Activated CD8-positive, alpha-beta memory T cell treated with anti-CD3 and anti-CD28 coated beads, Interleukin-2, amount 50 U/mL, for 1 hour (primary cell): Measurements from ENCODE around the gene SDC1.

Experiments
- DNase-seq: peaks from one replicate; pipeline ENCODE4 v3.0.0-alpha.2; 2020; ENCODE audit errors: extremely low read depth

The SDC1 gene

GRCh38 chr2:20214566-20215182 lies 10.3 kb downstream of the SDC1 start:
- no peak for DNase-seq

- DNase-seq, result no peak
Measured at GRCh38 chr2:20213651-20214565, 11.0 kb downstream of the SDC1 start.

- DNase-seq, result no peak
Measured at GRCh38 chr2:20212871-20213503, 11.9 kb downstream of the SDC1 start.

GRCh38 chr2:20212459-20212870 lies 12.5 kb downstream of the SDC1 start:
- DNase-seq, result no peak

GRCh38 chr2:20211860-20212458 lies 13.0 kb downstream of the SDC1 start:
- DNase-seq, result no peak

DNA sequence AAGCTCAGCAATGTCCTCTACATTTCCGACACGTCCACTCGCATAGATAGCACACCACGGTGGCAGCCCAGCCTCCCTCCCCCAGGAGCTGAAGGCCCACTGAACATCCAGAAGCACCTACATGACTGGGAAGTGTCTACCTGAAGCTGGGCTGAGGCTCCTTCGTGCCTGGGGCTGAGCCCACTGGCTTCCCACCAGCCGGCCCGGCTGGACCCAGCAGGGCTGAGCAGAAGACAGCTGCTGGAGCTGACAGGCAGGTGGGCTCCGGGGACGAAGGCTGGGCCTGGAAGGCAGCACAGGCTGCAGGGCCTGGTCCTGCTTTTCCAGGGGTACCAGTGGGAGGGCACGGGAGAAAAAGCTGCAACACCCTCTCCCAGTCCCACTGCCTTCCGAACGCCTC lies 13.5 kb downstream of the SDC1 start:
- DNase-seq, result no peak

GRCh38 chr2:20210462-20210861 lies 14.5 kb downstream of the SDC1 start:
- no peak for DNase-seq

DNA sequence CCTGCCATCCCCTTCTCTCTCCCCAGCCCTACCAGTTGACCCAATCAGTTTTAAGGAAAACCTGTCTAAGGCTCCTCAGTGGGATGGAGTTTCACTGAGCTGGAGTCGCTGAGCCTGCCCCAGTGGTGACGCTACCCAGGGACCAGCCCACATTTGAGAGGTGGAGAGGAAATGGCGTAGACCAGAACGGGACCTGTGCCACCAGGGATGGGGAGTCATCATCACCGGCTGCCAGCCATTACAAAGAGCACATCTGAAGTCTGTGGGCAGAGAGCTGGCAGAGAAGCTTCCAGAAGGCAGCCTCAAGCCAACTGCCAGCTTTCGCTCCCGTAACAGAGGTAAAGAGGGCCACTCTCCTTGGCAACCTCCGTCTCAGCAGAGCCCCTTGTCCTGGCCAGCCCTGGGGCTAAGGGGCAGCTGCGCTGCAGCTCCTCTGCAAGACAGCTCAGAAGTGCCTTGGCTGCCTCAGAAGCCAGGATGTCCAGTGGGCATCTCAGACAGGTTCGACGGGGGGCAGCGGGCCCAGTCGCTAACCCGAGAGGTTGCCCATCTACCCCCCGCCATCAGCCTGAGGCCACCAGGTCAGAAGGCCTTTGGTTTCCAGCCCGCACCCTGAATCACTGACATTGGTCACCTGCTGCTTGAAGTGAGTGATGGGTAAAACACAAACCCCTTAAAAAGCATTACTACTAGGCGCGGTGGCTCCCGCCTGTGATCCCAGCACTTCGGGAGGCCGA lies 15.4 kb downstream of the SDC1 start:
- DNase-seq, result no peak

DNA sequence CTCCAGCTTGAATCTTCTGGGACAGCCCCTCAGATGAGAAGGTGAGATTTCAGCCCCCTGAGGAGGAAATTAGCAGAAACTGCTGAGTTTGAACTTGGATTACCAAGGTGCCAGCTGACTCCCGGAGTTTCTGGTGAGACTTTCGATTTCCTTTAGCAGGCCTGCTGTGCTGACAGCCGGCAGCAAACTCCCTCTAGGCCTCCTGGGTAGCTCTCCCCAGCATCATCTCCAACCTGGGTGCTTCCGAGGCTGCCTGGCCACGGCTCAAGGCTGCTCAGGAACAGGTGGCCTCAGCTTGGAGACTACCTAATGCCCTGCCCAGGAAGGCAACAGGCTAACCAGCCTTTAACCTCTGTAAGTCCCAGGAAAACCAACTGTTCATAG lies 16.5 kb downstream of the SDC1 start:
- no peak for DNase-seq

DNA sequence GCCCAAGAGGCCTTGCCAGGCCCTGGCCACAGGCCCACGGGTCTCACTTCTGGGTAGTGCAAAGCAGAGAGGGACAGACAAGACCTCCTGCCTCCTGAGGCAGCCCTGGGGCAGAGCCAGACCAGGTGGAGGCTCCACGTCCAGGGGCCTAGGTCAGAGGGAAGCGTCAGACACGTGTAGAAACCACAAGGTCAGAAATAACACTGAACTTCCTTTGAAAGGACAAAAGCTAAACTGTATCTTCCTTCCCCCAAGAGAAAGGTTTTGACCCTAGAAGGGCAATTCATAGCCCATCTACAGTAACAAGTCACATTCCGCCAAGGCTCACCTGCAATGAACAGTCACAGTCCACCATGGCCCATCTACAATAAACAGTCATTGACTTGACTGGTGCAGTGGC lies 17.9 kb downstream of the SDC1 start:
- DNase-seq, result no peak

DNA sequence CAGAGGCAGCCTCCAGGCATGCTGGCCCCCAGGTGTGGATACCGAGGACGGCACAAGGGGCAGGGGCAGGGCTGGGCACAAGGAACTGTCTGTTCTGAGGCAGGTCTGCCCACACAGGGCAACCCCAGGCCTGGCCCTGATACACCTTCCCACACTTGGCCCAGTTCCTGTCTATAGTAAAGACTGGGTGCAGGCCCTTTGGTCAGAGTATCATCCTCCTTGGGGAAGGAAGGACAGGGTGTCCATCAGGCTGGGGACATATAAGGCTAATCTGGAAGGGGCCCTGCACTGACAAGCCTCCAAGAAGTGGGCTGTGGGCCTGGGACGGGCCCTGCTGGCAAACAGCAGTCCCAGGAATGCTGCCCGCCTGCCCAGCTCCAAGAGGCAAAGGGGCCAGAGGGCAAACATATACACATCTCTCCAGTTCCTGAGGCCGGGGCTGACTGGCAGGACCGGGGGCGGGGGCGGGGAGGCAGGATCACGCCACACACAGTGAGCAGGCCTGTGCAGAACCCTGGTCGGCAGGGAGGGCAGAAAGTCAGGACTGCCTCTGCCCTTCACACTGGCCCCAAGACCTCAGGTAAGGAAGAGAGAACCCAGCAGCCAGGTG lies 18.9 kb downstream of the SDC1 start:
- no peak for DNase-seq

DNA sequence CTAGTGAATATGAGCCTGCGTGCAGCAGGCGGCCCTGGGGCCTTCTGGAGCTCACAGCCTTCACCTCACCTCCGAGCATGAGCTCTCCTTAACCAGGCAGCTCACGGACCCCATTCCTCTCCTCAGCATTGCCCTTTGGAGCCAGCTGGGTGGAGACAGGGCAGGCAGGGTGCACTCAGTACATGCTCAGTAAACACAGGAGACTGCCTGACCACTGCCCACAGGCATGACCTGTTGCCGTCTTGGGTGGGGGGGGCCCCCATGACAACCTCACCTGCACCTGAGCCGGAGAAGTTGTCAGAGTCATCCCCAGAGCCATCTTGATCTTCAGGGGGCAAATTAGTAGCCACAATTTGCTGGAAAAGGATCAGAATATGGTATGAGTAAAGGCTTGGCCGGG lies 19.9 kb downstream of the SDC1 start:
- DNase-seq, result no peak

DNA sequence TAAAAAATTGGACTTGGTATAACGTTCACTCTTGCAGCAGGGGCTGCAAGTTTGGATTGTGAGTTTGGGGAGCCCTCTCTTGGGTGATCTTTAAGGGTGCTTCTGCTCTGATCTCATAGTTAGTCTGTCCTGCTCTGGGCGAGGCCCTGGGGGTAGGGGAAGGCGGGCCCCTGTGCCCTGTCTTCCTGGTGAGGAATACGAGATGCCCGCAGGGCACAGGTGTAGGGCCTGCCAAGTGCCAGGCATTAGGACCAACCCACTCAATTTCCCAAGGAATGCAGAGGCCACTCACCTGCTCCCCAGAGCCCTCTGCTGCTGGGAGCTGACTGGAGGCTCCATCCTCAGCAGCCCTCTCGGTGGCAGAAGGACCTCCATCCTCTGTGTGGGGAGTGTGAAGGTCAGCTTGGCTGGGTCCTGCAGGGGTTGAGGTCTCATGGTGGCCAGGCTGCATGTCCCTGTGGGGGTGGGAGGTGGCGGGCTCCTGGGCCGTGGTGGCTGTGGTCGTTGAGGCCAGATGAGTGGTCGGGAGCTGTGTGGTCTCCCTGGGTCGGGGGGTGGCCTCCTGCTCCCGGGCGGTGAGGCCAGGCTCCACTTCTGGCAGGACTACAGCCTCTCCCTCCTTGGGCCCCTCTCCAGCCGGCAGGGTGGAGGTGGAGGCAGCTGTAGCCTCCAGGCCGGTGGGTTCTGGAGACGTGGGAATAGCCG lies 21.3 kb downstream of the SDC1 start:
- no peak for DNase-seq

- no peak for DNase-seq
Measured at GRCh38 chr2:20203072-20203471, 21.9 kb downstream of the SDC1 start.

DNA sequence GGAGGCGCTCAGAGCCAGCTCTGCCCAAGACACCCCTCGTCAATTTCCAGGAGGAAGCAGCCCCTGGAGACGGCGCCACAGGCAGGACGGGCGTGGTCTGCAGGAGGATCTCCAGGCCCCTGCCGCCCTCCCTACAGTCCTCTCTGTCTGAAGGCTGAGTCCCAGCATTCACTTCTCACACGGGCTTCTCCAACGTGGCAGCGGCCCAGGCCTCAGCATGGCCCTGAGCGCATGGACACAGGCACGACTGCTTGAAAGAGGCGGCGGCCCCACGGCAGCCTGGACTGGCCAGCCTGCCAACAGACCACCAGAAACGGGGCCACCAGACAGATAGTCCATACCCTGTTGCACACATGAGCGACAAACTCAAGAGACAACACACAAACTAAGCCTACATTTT lies 23.3 kb downstream of the SDC1 start:
- no peak for DNase-seq

GRCh38 chr2:20200697-20201555 lies 24.0 kb downstream of the SDC1 start:
- no peak for DNase-seq

DNA sequence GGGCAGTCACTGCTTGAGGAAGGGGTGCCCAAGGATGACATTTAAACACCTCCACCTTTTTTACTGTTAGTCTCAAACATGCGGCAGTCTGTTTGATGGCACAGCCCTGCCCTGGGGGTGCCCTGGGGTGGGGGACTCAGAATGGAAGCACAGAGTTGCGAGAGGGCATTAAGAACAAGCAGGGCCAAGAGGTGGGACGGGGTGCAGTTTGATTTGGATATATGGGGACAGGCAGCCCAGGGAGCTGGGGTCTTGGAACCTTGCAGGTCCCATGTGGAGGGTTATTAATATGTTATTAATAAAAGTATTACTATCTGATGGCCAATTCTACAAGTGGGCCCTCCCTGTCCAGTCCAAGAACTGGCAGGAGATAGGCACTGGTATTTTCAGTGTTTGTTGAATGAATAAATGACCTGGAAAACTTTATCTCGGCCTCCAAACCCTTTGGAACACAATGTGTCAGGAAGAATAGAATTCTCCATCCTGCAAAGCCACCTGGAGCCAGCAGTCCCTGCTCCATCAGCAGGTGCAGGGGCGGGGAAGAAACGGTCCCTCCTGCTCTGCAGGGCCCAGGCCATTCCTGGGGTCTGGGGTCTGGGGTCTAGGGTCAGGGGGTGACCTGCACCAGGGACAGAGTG lies 25.2 kb downstream of the SDC1 start:
- DNase-seq, result no peak

- DNase-seq, result no peak
Measured at GRCh38 chr2:20198796-20199632, 25.9 kb downstream of the SDC1 start.
